Measurements from ENCODE around the gene IGFBP5.

DNA sequence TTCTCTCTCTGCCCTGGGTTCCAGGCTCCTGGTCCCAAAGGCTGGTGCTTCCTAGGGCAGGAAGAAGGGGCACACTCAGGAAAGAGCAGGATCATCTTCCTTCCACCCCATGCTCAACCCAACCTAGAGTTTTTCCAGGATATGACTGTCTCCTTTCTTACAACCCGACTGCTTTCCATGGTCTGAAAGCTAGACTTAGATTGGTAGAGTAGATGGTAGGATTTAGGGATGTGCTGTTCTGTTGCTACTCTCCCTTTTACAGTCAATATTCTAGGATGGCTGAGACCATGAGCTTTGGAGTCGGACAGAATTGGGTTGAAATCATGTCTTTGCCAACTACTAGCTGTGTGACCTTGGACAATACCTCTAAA is 45.9 kb upstream of the IGFBP5 start:
- TF ChIP-seq, protein P1, sequence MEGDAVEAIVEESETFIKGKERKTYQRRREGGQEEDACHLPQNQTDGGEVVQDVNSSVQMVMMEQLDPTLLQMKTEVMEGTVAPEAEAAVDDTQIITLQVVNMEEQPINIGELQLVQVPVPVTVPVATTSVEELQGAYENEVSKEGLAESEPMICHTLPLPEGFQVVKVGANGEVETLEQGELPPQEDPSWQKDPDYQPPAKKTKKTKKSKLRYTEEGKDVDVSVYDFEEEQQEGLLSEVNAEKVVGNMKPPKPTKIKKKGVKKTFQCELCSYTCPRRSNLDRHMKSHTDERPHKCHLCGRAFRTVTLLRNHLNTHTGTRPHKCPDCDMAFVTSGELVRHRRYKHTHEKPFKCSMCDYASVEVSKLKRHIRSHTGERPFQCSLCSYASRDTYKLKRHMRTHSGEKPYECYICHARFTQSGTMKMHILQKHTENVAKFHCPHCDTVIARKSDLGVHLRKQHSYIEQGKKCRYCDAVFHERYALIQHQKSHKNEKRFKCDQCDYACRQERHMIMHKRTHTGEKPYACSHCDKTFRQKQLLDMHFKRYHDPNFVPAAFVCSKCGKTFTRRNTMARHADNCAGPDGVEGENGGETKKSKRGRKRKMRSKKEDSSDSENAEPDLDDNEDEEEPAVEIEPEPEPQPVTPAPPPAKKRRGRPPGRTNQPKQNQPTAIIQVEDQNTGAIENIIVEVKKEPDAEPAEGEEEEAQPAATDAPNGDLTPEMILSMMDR (IDR thresholded peaks at IDR 0.05), result no peak
- TF ChIP-seq POLR2A (IDR thresholded peaks at IDR 0.05) (no peak), POLR2AphosphoS5 (IDR thresholded peaks at IDR 0.05) (no peak)

Data from breast epithelium (tissue), 3 donors.